Measurements from ENCODE around the gene UVSSA. TPM values are rescaled to one million over a fixed set of nuclear protein-coding genes. Genes with fewer than 3 reads are reported as not detected.
"Not testable (repeated sequence)": the region's sequence is repeated elsewhere in the genome, so short reads cannot be mapped to it uniquely, and the experiment has no call there.

Gene UVSSA
- polyA plus RNA-seq, 6 donors from 2014 or later: 2.0 to 5.6 (median 3.0) TPM

- H3K4me3 Mint-ChIP-seq: no peak overlapping the region
- H3K9me3 Mint-ChIP-seq: no peaks in the 10 kb centered on the region
- no peak for DNase-seq
- H3K27me3 Mint-ChIP-seq: no peaks in the 10 kb centered on the region
- peaks cover 9 to 13% of the 10 kb centered on the region in 2 donors for H3K36me3 Mint-ChIP-seq
- no peak for ATAC-seq (ENCODE audit: low read depth in 2 of 2)
- H3K4me1 Mint-ChIP-seq: peaks cover 0 to 11% (median 4%) of the 10 kb centered on the region in 3 donors
- H3K27ac Mint-ChIP-seq: no peak overlapping the region
These were observed 24.9 kb upstream of the UVSSA start for GRCh38 chr4:1321946-1322650.

DNA sequence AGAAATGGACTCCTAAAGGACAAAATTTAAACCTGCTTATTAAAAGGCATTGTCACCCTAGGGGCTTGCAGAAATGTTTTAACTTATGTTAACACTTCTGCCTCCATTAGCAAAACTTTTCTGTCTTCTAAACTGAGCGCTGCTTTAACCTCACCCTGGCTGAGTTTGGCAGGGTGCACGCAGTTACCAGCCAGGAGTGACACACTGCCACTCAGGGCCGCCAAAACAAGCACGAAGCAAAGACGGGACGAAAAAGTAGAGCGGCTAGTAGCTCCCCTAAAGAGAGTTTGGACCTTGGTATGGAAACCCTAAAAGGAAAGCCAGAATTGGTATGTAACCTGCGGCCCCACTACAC, 23.8 kb upstream of the UVSSA start:
- H3K4me1 Mint-ChIP-seq: peaks cover 0 to 7% (median 4%) of the 10 kb centered on the region in 3 donors
- H3K4me3 Mint-ChIP-seq: no peak overlapping the region
- DNase-seq (no peak), ATAC-seq (ENCODE audit: low read depth in 2 of 2) (no peak)
- no peak overlapping the region for H3K27ac Mint-ChIP-seq
- H3K9me3 Mint-ChIP-seq: no peaks in the 10 kb centered on the region
- peaks cover 6 to 8% of the 10 kb centered on the region in 2 donors for H3K36me3 Mint-ChIP-seq
- H3K27me3 Mint-ChIP-seq: no peaks in the 10 kb centered on the region

DNA sequence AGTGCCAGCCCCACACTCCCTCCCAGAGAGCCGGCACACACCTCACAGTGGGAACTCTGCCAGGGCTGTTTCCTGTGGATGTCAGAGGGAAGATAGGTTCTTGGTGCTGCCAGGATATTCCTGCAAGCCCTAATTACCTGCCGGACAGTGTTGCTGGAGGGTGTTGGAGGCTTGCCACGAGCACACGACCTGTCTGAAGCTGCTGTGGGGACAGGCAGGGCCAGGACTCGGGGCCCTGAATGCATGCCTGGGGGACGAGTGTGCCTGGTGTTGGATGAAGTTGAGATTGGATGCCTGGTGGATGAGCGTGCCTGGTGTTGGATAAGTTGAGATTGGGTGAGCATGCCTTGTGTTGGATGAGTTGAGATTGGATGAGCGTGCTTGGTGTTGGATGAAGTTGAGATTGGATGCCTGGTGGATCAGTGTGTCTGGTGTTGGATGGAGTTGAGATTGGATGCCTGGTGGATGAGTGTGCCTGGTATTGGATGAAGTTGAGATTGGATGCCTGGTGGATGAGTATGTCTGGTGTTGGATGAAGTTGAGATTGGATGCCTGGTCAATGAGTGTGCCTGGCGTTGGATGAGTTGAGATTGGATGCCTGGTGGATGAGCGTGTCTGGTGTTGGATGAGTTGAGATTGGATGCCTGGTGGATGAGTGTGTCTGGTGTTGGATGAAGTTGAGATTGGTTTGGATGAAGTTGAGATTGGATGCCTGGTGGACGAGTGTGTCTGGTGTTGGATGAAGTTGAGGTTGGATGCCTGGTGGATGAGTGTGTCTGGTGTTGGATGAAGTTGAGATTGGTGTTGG, 23.2 kb upstream of the UVSSA start:
- no peak overlapping the region for H3K4me3 Mint-ChIP-seq
- DNase-seq: no peak
- no peaks in the 10 kb centered on the region for H3K27me3 Mint-ChIP-seq
- peaks cover 4 to 6% of the 10 kb centered on the region in 2 donors for H3K36me3 Mint-ChIP-seq
- no peak for ATAC-seq (ENCODE audit: low read depth in 2 of 2)
- no peak overlapping the region for H3K27ac Mint-ChIP-seq
- peaks cover 0 to 6% (median 4%) of the 10 kb centered on the region in 3 donors for H3K4me1 Mint-ChIP-seq
- H3K9me3 Mint-ChIP-seq: no peaks in the 10 kb centered on the region

GRCh38 chr4:1324443-1325175, 22.4 kb upstream of the UVSSA start:
- not testable (repeated sequence) for DNase-seq; H3K27ac Mint-ChIP-seq; ATAC-seq (ENCODE audit: low read depth in 2 of 2); H3K36me3 Mint-ChIP-seq; H3K4me1 Mint-ChIP-seq; H3K9me3 Mint-ChIP-seq; H3K27me3 Mint-ChIP-seq; H3K4me3 Mint-ChIP-seq

GRCh38 chr4:1325176-1325480, 21.9 kb upstream of the UVSSA start:
- no peaks in the 10 kb centered on the region for H3K27me3 Mint-ChIP-seq

GRCh38 chr4:1325681-1326635, 21.1 kb upstream of the UVSSA start:
- ATAC-seq (ENCODE audit: low read depth in 2 of 2) (no peak), DNase-seq (no peak)
- H3K4me1 Mint-ChIP-seq: peaks cover 4 to 8% (median 6%) of the 10 kb centered on the region in 3 donors
- no peaks in the 10 kb centered on the region for H3K9me3 Mint-ChIP-seq
- no peak overlapping the region for H3K4me3 Mint-ChIP-seq
- H3K27me3 Mint-ChIP-seq: no peaks in the 10 kb centered on the region
- H3K27ac Mint-ChIP-seq: peak overlapping the region in 1 of 6 donors; percentile 58
- peaks cover 4 to 6% of the 10 kb centered on the region in 2 donors for H3K36me3 Mint-ChIP-seq

More at GRCh38 chr4:1325176-1325480, 21.9 kb upstream of the UVSSA start:
- Mint-ChIP-seq H3K9me3 (no peaks in the 10 kb centered on the region), H3K4me3 (no peak overlapping the region), H3K36me3 (peaks cover 4 to 6% of the 10 kb centered on the region in 2 donors), H3K4me1 (peaks cover 0 to 6% (median 4%) of the 10 kb centered on the region in 3 donors), H3K27ac (no peak overlapping the region)
- DNase-seq (no peak), ATAC-seq (ENCODE audit: low read depth in 2 of 2) (no peak)

DNA sequence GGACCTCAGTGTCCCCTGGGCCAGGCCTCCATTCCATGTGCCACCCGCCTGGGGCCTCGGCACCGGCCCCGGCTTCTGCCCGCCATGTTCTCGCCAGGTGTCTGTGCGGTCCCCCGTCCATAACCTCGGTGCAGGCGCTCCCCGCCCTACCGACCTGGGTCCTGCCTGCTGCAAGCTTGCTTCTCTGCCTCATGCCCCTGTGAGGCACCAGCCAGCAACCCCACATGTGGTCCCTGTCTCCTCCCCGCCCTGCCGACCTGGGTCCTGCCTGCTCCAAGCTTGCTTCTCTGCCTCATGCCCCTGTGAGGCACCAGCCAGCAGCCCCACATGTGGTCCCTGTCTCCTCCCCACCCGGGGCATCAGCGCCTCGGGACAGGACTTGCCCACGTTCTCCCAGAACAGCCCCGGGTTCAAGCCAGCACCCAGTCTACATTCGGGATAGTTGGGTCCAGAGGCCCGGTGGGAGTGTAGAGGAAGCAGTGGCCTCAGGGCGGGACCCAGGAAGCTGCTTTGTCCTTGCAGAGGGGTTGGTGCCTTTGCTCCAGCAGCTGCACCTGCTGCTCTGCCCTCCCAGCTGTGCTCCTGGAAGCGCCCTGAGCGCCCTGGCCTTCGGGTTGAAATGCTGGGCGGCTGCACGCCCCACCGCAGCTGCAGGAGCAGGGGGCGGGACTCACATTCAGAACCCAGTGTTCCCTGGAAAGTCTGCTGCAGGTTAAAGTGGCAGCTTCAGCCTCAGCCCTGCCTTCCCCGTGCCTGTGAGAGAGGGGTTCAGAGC, 20.1 kb upstream of the UVSSA start:
- H3K27ac Mint-ChIP-seq: no peak overlapping the region
- H3K4me1 Mint-ChIP-seq: peaks cover 0 to 11% (median 7%) of the 10 kb centered on the region in 3 donors
- H3K4me3 Mint-ChIP-seq: no peak overlapping the region
- DNase-seq (no peak), ATAC-seq (ENCODE audit: low read depth in 2 of 2) (no peak)
- no peaks in the 10 kb centered on the region for H3K27me3 Mint-ChIP-seq
- no peaks in the 10 kb centered on the region for H3K9me3 Mint-ChIP-seq
- H3K36me3 Mint-ChIP-seq: no peaks in the 10 kb centered on the region

DNA sequence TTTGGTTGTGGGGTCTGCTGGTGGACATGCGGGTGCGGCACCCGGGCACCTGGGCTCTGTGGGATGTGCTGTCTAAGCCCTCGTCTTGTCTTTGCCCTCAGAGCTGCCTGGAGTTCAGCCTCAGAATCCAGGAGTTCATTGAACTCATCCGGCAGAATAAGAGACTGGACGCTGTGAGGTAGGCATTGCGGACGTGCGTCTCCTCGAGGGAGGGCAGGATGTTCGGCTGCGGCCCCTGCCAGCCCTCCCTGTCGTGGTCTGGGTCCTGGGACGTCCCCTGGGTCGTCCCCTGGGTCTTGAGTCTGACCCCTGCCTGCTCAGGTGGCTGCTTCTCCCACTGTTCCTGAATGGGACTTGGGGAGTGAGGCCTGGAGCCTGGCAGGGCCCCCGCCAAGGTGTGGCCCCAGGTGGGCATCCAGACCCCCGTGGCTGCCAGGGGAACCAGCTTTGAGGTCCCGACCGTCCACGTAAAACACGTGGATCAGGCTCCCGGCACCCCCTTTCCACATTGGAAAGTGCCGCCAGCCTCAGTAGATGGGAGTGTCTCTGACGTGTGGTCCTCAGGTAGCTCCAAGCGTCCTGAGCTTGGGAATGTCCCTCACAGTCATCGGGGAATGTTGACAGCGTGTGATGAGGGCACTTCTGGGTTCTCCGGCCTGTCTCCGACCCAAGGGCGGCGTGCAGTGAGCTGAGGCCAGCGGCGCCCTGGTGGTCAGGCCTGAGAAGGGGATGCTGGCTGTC, 19.3 kb upstream of the UVSSA start:
- no peak overlapping the region for H3K27ac Mint-ChIP-seq
- no peak overlapping the region for H3K4me3 Mint-ChIP-seq
- no peaks in the 10 kb centered on the region for H3K9me3 Mint-ChIP-seq
- no peaks in the 10 kb centered on the region for H3K27me3 Mint-ChIP-seq
- H3K4me1 Mint-ChIP-seq: peaks cover 0 to 11% (median 10%) of the 10 kb centered on the region in 3 donors
- H3K36me3 Mint-ChIP-seq: no peaks in the 10 kb centered on the region
- DNase-seq (no peak), ATAC-seq (ENCODE audit: low read depth in 2 of 2) (no peak)

GRCh38 chr4:1328267-1329155, 18.5 kb upstream of the UVSSA start:
- H3K9me3 Mint-ChIP-seq: no peaks in the 10 kb centered on the region
- ATAC-seq (ENCODE audit: low read depth in 2 of 2): no peak

DNA sequence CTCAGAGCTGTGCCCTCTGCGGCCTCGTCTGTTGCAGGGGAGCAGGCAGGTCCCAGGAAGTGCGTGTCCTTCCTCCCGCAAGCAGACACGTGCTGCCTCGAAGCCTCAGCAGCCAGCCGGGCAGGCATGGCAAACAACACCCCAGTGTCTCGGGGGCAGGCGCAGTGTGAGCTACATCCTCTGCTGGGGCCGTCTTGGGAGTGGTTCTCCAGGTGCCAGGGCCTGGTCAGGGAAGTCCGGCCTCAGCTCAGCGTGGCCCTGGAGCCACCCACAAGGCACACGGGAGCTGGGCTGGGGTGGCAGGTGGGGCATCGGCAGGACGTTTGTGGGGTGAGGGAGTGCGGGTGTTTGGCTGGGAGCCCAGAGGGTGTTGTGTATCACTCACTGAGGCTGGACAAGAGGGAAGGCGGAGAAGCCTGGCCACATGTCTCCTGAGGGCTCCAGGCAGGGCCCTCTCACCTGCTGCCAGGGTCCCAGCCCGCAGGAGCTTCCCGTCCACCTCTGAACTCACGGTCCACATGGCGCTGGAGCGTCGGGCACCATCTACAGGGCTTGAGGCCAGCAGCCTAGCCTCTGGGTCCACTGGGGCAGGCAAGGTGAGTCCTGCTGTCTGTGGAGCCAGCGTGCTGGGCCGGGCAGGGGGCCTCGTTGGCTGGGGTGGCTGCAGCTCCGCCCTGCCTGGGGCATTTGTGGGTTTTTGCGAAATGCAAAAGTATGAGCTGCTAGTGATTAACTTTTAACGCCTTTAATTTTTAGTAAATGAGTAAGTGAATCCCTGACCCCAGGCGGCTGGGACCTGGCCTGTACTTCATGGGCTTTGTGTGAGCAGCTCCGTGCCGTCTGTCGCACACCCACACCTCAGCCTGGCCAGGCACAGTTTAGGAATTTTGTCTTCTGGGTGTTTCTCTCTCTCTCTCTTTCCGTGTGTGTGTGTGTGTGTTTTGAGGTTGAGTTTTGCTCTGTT, 17.3 kb upstream of the UVSSA start:
- Mint-ChIP-seq H3K27me3 (no peaks in the 10 kb centered on the region), H3K4me3 (no peak overlapping the region), H3K9me3 (no peaks in the 10 kb centered on the region), H3K4me1 (peaks cover 0 to 13% (median 11%) of the 10 kb centered on the region in 3 donors), H3K27ac (no peak overlapping the region), H3K36me3 (no peaks in the 10 kb centered on the region)
- DNase-seq (no peak), ATAC-seq (ENCODE audit: low read depth in 2 of 2) (no peak)

More at GRCh38 chr4:1328267-1329155, 18.5 kb upstream of the UVSSA start:
- H3K36me3 Mint-ChIP-seq: no peaks in the 10 kb centered on the region
- H3K4me1 Mint-ChIP-seq: peaks cover 0 to 13% (median 11%) of the 10 kb centered on the region in 3 donors
- H3K4me3 Mint-ChIP-seq: no peak overlapping the region
- H3K27ac Mint-ChIP-seq: peak overlapping the region in 1 of 6 donors; percentile 15
- no peaks in the 10 kb centered on the region for H3K27me3 Mint-ChIP-seq
- no peak for DNase-seq

All from naive B cell (primary cell).